Smooth muscle cell of bladder (primary cell): ENCODE results near the gene NMB. TPM values are rescaled to one million over a fixed set of nuclear protein-coding genes. Genes with fewer than 3 reads are reported as not detected.

ENCODE experiments used
- total RNA-seq: library from RNA; depleted of rRNA; stranded (reverse); fragments of >200 nt; gene quantifications from 2 replicates; pipeline ENCODE4 v1.2.3, GENCODE V29; 2014

Gene NMB, protein sequence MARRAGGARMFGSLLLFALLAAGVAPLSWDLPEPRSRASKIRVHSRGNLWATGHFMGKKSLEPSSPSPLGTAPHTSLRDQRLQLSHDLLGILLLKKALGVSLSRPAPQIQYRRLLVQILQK
- 1.8 and 2.4 TPM in 2 replicates for total RNA-seq

DNA sequence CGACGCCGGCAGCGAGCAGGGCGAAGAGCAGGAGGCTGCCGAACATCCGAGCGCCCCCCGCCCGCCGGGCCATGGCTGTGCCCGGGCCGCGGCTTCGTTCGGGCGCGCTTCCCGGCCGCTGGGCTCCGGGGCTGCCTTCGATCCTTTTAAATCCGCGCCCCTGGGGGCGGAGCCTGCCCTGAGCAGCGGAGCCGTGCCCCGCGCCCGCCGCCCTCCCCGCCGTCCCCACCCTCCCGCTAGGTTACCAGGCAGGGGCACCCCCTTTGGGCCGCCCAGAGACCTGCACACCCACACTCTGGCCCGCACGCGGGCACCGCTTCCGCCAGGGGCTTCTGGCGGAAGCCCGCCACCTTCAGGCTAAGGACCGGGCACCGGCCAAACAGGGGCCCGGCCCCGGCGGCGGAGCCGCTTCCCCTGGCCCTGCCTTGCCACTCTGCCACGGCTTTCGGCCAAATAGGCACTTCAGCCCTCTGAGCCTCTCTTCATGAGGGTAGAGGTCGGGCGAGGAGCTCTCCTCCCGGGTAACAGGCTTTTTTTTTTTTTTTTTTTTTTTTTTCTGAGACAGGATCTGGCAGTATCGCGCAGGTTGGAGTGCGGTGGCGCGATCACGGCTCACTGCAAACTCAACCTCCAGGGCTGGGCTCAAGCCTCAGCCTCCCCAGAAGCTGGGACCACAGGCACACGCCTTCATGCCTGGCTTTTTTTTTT is at the start of gene NMB:
NMB (minus strand) TSS at position 120 of the 708 bp plus-strand sequence; CDS start at position 73, 47 bp downstream.

GRCh38 chr15:84653910-84654688 is 3.9 kb downstream of the NMB start, which contains the start of gene WDR73:
Gene WDR73 (minus strand): TSS chr15:84654283. CDS start chr15:84654274, 9 bp downstream.

Other genes with a start within 250 kb of the NMB start
- gene ZSCAN2, start 57.2 kb downstream of the NMB start, total RNA-seq, result 8.0 and 11.6 TPM in 2 replicates
- 22.0 and 23.8 TPM in 2 replicates for gene WDR73, start 3.9 kb downstream of the NMB start, total RNA-seq
- gene SEC11A, start 57.9 kb upstream of the NMB start, total RNA-seq, result 296 and 301 TPM in 2 replicates
- gene ZNF592, start 90.4 kb upstream of the NMB start, total RNA-seq, result 1.8 and 3.1 TPM in 2 replicates
- gene ALPK3, start 159.2 kb upstream of the NMB start, total RNA-seq, result under 0.01 and 0.37 TPM in 2 replicates
- not detected in 2 replicates for gene SLC28A1, start 226.5 kb upstream of the NMB start, total RNA-seq